Dermis blood vessel endothelial cell (primary cell): ENCODE results near the gene GID8. TPM values are rescaled to one million over a fixed set of nuclear protein-coding genes. Genes with fewer than 3 reads are reported as not detected.

Experiments
- DNase-seq: peaks from one replicate; pipeline ENCODE4 v3.0.0; 2010
- total RNA-seq: library from RNA; depleted of rRNA; stranded (reverse); fragments of >200 nt; gene quantifications from 2 replicates; pipeline ENCODE4 v1.2.3, GENCODE V29; 2014

Gene GID8
- total RNA-seq, 1 donor from 2014 or later = 43.7 TPM

GRCh38 chr20:62989201-62989601 is 51.3 kb downstream of the GID8 start:
- no peak for DNase-seq

GRCh38 chr20:62990306-62990825 is 52.4 kb downstream of the GID8 start:
- DNase-seq = no peak

- DNase-seq = no peak
These were observed 53.4 kb downstream of the GID8 start for GRCh38 chr20:62991196-62991807.

- DNase-seq = no peak
These were observed 53.9 kb downstream of the GID8 start for GRCh38 chr20:62991863-62992262.

GRCh38 chr20:62993856-62994494 is 56.0 kb downstream of the GID8 start:
- no peak for DNase-seq

GRCh38 chr20:62994869-62995281 is 56.9 kb downstream of the GID8 start:
- DNase-seq = no peak

GRCh38 chr20:62995481-62995880 is 57.5 kb downstream of the GID8 start:
- DNase-seq = no peak

- DNase-seq = no peak
These were observed 58.1 kb downstream of the GID8 start for GRCh38 chr20:62995898-62996595.

- DNase-seq = no peak
These were observed 58.6 kb downstream of the GID8 start for GRCh38 chr20:62996596-62996982.

GRCh38 chr20:62997417-62998035 is 59.6 kb downstream of the GID8 start:
- DNase-seq = no peak

Other genes with a start within 250 kb of the GID8 start
- 0.05 TPM in 1 of 2 replicates, not detected in the other for gene NTSR1, start 229.3 kb upstream of the GID8 start, total RNA-seq
- 18.5 and 19.5 TPM in 2 replicates for gene MRGBP, start 141.7 kb upstream of the GID8 start, total RNA-seq
- gene OGFR, start 133.3 kb upstream of the GID8 start, total RNA-seq = 48.8 and 58.4 TPM in 2 replicates
- 1.3 and 1.9 TPM in 2 replicates for gene COL9A3, start 121.1 kb upstream of the GID8 start, total RNA-seq
- 14.1 and 14.8 TPM in 2 replicates for gene TCFL5, start 76.3 kb upstream of the GID8 start, total RNA-seq
- 47.5 and 56.2 TPM in 2 replicates for gene DIDO1, start 11.6 kb upstream of the GID8 start, total RNA-seq
- 9.0 and 11.8 TPM in 2 replicates for gene SLC17A9, start 14.6 kb downstream of the GID8 start, total RNA-seq
- not detected in 2 replicates for gene BHLHE23, start 68.8 kb downstream of the GID8 start, total RNA-seq